HG02588 (cell line): ENCODE results near the gene TNIP3.
A peak's percentile ranks its signal among the peaks of the same experiment; 100 is the strongest.
"Not testable (repeated sequence)": the region's sequence is repeated elsewhere in the genome, so short reads cannot be mapped to it uniquely, and the experiment has no call there.

Experiments used
- ATAC-seq: cut with Tn5 transposase; IDR thresholded peaks from one replicate; pipeline ENCODE4 v1.9.1; 2021; ENCODE audit warnings: mild to moderate bottlenecking, moderate library complexity; ENCODE audit not compliant: unreplicated experiment

The TNIP3 gene, protein sequence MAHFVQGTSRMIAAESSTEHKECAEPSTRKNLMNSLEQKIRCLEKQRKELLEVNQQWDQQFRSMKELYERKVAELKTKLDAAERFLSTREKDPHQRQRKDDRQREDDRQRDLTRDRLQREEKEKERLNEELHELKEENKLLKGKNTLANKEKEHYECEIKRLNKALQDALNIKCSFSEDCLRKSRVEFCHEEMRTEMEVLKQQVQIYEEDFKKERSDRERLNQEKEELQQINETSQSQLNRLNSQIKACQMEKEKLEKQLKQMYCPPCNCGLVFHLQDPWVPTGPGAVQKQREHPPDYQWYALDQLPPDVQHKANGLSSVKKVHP

DNA sequence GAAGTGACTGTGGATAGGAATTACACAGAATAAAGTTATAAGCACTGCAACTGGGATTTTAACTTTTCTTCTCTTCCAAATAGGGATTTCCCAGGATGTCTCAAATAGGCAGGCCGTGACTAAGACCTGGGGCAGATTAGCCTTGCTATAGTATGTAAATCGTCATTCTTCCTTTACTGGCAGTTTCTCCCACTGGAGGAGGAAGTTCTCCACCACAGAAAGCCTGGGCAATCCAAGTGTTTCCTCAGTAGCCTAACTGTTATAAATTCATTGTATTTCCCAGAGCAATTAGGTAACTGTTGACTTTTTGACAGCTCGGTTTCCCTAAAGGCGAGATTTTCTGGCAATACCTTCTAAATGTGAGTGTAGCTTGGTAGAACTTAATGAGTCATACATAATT lies at the start of gene TNIP3:
TSS of gene TNIP3 (minus strand) at position 31 of the 400 bp plus-strand sequence. CDS start 196 bp downstream, outside the sequence.
- no peak for ATAC-seq

DNA sequence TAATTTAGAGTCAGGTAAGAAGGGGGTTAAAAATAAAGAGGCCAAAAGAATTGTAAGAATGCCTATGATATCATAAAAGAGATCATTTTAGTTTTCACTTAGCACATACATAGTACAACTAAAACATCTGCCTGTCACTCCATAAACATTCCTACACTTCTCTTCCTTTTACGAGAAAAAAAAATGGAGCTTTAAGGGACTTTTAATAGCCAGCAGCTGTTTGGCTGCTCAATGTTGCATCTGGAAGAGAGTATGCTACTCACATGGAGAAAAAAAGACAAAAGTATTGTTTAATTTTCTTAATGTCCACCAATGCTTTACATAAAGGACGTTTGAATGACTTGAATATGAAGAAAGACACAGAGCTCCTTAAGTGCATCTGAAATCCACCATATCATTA lies 48.7 kb upstream of the TNIP3 start:
- ATAC-seq, result no peak

DNA sequence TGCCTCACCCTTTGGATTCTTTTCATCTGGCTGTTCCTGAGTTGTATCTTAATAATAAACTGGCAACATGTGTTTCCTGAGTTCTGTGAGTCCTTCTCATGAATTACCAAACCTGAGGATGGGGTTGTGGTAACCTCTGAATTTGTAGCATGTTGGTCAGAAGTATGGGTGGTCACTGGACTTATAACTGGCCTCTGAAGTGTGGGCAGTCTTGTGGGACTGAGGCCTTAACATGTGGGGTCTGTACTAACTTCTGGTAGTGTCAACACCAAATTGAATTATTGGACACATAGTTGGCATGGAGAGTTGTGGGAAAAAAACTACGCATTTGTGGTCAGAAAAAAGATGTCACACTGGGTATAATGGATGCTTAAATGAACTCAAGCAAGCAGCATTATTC lies 45.0 kb upstream of the TNIP3 start:
- no peak for ATAC-seq

DNA sequence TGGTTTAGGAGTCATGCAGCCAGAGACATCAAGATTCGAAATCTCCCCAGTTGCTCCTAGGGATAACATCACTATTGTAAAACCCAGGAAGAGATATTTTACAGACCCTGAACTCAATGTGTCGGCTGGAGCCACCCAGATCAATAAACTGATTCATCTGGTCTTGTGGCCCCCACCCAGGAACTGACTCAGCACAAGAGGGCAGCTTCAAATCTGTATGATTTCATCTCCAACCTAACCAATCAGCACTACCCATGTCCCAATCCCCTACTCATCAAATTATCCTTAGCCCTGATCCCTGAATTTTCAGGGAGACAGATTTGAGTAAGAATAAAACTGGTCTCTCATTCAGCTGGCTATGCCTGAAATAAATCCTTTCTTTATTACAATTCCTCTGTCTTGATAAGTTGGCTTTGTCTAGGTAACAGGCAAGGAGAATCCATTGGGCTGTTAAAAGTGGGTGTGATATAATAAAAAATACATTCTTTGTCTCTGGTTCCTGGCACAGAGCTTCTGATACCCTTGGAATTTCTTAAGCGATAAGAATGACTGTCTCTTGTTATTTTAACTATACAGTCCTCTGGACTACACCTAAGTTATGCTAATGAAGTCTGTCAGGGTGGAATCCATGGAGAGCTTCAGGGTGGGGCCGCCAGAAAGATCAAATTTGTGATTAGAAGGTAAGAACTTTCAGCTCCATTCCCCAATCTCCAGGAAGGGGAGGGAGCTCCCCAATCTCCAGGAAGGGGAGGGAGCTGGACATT lies 44.3 kb upstream of the TNIP3 start:
- no peak for ATAC-seq

DNA sequence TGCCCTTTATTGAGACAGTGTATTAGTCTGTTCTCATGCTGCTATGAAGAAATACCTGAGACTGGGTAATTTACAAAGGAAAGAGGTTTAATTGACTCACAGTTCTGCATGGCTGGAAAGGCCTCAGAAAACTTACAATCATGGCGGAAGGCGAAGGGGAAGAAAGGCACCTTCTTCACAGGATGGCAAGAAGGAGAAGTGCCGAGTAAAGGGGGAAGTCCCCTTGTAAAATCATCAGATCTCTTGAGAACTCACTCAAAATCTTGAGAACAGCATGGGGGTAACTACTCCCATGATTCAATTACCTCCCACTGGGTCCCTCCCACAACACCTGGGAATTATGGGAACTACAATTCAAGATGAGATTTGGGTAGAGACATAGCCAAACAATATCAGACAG lies 41.7 kb upstream of the TNIP3 start:
- ATAC-seq, result not testable (repeated sequence)

DNA sequence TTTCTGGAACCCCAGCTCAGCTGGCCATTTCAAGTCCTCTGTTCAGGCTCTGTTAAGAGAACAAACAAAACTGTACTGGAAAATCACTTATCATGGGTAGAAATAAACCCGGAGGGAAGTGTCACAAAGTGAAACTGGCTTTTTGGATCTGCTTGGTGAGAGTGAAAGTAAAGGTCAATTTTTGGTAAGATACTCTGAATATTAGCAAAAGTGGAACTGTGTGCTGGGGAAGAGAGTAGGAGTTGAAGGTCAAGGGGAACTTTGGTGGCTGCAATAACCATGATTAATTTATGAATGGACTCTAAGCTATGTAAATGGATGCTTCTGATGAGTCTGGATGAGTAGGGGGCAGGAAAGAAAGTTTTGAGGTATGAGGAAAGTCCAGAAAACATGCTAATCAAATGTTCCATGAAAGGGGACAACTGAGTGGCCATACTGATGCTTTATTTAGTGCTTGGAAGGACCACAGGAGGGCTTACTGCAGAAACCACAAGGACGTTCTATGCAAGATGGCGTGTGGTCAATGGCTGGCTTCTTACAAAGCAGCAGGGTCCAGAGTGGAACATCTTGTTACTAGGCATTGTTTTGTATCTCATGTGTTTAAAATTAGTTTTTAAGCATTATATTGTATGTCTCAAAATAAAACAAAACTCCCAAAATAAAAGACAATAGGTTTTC lies 36.8 kb upstream of the TNIP3 start:
- peak; percentile 67 for ATAC-seq

DNA sequence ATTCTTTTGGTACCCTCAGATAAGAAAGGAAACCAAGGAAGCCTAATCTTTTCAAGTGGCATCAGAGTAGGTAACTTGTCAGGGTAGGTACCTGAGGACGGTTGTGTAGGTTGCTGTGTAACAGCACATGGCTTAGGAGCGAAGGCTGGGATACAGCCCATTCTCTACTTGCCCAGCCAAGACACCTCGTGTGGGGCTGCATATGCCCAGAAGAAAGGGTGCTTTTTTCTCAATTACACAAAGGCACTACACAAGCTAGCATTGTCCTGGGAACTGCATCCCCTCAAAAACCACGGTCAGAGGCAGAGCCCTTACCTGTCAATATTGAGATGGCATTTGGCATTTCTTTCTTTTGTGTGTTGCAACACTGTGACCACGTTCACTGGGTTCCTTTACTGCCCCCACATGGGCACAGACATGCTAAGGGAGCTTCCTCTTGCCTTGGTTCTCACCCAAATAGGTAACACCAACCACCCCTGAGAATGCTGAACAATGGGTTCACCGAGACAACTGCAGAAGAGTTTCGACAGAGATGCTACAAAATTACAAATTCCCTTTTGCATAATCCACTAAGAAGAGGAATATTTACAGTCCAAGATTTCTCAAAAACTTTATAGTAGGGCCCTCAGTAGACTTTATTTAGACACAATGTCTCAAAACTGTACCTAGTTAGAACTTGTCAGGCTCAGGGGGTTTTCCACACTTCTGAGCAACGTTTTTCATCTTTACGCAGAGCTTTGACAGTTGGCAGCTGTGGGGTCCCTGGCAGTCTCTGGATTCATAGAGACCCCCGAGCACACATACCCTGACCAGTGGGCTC lies 35.8 kb upstream of the TNIP3 start:
- ATAC-seq, result peak; percentile 84

DNA sequence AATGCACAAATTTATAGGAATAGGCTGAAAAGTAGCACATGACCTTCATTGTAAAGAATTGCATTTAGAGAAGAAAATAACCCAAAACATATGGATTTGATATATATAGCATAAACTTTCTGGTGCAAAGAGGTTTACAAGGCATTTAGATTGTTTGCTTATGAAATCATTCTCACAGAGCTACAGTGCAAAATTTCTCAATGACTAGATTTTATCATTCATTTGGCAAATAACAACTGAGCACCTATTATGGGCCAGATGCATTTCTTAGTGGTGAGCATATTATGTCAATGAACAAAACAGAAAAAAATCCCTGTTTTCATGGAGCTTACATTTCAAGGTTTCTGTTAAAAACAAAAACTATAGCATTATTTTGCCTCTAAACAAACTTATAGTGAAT lies 34.1 kb upstream of the TNIP3 start:
- no peak for ATAC-seq

DNA sequence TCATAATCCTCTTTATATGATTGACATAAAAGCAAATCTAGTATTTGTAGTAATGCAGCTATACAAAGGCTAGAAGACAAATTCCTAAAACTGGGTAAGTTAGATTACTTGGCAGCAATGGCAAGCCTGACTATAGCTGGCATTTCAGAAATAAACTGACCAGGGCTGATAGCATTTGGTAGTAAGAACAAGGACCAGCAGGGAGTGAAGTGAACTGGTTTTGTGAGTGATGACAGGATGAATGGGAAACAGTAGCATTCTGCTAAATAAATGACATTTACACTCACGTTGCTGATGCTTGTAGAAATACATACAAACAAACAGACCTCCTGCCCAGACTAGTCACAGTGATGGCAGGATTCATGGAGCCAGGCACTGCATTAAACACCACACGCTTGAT lies 31.5 kb upstream of the TNIP3 start:
- ATAC-seq, result no peak

DNA sequence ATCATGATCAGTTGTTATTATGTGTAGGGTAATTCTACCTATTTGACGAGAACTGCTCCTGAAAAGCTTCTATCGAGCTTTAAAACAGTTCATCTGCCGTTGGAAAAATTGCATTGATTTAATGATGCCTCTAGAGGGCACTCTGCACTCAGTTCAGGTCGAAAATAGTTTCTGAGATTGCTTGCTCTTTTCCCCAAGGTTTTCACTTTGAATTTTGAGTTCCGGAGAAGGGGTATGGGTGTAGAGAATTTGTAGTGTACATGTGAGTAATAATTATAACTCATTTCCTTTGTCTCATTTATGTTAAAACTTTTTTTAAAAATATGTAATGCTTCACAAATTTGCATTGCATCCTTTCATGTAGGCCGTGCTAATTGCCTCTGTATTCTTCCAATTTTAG lies 28.4 kb upstream of the TNIP3 start:
- no peak for ATAC-seq

DNA sequence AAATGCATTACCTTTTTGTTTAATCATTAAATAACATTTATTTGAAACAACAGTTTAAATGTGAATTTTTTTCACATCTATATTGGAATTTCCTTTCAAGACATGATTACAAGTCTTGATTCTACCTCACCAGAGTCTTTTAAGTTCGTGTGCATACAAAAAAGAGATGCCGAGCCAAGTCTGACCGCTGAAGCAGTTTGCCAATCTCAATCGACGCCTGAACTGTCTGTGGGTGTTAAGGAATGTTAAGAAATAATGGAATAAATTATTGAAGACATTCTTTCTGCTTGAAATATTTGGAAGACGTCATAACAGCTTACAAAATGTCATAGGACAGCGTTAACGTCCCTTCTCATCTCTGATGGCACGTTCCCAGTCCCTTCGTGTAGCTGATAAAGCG lies 27.9 kb upstream of the TNIP3 start:
- ATAC-seq, result no peak

DNA sequence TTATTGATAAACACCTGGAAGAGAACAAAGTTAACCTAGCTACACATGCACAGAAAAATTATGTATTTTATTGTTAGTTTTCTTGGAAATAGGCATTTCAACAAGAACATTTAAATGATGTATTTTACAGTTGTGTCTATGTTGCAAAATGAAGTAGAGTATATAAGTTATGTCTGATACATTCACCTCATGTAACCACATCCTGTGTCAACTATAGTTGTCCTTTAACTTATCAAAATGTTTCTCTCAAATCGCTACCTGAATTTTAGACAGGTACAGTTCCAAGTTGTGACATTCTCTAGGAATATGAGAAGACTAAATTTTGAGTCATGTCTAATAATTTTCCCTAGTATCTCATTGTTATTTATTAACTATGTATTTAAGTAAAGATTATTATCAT lies 27.2 kb upstream of the TNIP3 start:
- ATAC-seq, result no peak

DNA sequence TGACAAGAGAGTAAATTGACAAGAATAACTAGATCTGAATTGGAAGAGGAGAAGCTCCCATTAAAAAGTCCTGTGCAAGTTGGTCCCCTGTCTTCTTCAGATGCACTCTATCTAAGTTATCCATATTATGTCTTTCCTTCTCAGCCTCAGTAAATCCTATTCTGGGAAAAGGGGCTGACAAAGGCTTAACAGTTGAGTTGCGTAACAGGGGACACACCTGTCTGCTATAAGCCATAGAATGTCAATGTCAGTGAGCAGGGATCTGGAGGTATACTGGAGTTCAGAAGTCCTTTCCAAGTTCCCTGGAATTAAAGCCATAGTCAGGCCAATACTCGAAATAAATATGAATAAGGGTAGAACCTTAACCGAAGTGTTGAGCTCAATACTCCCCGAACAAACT lies 26.3 kb upstream of the TNIP3 start:
- no peak for ATAC-seq

DNA sequence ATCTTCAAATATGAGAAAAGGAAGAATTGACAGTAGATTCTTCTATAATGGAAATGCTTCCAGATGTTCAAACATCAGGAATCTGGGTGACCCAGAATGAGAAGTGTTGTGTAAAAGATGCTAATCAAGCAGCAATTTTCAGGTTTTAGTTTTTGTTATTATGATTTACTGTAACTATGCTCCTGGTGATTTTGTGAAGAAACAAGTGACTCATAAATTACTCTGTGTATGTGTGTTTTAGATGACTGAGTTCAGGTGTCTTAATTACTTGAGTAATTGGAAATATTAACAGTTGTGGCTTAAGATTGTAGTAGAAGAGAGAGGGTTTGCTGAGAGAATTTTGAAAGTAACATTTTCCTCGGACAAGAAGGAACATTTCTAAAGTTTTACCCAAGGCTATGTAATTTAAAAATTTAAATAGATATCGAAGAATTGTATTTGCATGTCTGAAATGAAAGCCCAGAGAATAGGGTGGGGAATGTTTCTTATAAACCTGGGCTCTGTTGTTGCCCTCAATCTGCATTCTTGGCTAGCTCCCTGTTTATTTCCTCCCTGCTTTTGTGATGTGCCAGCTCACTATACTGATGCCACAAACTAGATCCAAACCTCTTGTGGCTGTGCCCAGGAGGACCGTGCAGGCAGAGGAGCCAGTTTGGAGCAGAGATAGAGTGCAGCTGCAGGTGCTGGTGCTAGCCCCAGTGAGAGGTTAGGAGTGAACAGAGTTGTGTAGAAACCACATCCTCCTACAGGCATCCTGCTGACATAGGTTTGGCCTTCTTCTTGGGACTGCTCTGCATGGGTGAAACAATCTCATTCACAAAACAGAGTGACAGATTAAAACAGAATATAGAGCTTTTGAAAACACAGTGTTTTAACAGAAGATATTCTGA lies 25.4 kb upstream of the TNIP3 start:
- peak; percentile 83 for ATAC-seq

DNA sequence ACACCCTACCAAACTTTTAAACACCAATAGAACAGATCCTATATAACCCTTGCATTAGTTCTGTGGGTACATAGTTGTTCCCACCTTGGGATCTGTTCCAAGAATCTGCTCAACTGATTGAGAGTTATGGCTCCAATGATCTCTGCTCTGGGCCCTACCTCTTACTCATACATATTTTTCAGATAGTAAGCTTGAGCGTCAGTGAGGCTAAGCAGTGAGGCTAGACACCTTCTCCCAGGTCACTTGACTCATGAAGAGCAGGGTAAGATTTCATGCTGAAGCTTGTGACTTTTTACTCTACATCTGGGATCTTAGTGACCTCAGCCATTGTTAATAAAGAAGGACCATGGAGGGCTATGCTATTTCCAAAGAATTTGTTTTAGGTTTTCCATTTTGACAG lies 23.1 kb upstream of the TNIP3 start:
- no peak for ATAC-seq

DNA sequence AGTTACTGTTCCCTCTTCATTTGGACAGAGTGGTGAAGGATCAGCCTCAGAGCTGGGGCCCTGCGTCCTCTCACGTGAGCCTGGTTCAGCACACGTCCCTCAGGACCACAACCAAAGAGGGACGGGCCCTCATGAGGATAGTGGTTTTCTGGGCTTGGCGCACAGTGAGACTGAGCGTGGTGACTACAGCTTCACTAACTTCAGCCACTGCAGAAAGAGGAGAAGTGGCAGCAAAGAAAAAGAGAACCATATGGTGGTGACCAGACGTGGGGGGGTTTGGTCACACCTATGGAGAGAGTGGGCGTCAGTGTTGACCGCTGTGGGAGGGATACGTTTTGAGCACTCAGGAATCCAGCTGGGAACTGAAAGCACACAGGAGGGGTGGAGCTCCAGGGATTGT lies 21.8 kb upstream of the TNIP3 start:
- peak; percentile 65 for ATAC-seq

DNA sequence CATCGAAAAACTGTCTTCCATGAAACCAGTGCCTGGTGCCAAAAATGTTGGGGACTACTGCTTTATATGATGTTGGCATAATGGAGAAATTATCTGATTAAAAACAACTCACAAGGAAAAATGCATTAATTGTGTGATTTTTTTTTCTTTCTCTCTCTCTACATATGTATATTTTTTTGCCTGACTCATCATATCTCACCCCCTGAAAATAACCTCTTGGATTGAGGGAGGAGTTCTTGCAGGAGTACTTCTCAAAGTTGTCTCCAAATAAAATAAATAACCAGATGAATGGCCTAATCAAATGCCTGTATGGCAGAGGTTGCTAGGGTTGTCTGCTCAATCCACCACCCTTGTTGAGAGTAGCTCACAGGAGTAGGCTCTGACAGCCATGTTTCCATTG lies 19.9 kb upstream of the TNIP3 start:
- no peak for ATAC-seq

DNA sequence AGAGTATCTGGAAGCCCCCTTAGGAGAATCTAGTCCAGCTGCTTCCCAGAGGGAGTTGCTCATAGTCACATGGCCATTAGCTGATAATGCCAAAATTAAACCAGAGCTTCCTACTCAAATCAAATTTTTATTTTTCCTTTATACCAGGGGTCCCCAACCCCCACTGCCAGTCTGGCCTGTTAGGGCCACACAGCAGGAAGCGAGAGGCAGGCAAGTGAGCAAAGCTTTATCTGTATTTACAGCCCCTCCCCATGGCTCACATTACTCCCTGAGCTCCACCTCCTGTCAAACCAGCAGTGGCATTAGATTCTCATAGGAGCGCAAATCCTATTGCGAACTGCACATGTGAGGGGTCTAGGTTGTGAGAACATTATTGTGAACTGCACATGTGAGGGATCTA lies 19.2 kb upstream of the TNIP3 start:
- ATAC-seq, result no peak

DNA sequence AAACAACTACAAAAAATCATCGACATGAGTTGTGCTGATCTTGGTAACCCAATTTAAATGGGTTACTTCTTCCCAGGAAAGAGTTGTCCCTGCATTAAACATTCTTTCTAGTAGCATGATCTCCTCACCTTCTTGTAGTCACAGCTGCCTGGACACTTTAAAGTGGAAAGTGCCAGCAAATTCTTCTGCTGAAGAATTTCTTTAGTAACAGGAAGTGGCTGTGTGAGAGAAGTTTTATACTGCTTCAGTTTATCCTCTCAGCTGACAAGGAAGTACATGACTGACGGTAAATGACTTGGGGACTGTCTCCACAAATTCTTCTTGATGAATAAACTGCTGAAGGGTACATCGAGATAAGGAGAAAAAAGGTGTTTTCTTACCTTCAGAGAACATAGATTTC lies 18.2 kb upstream of the TNIP3 start:
- no peak for ATAC-seq

DNA sequence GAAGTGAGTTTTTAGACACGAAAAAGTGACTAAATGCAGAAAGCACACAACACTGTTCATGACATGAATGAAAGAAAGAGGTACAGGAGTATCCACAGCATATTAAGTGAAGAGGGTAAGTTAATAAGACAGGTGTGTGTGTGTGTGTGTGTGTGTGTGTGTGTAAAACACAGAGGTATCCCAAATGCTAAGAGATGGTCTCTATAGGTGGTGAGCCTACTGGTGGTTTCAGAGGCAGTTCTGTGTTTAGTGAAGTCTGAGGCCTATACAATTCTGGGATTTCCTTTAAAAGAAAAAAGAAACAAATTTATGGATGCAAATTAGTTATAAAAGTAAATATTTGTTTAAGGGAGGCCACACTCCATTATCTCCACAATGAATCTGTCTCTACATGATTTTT lies 17.4 kb upstream of the TNIP3 start:
- no peak for ATAC-seq
